Measurements from ENCODE around the gene PRKCE. TPM values are rescaled to one million over a fixed set of nuclear protein-coding genes. Genes with fewer than 3 reads are reported as not detected.

Gene PRKCE
- total RNA-seq, 1 experiment from 2014 or later, result 4.4 TPM

DNA sequence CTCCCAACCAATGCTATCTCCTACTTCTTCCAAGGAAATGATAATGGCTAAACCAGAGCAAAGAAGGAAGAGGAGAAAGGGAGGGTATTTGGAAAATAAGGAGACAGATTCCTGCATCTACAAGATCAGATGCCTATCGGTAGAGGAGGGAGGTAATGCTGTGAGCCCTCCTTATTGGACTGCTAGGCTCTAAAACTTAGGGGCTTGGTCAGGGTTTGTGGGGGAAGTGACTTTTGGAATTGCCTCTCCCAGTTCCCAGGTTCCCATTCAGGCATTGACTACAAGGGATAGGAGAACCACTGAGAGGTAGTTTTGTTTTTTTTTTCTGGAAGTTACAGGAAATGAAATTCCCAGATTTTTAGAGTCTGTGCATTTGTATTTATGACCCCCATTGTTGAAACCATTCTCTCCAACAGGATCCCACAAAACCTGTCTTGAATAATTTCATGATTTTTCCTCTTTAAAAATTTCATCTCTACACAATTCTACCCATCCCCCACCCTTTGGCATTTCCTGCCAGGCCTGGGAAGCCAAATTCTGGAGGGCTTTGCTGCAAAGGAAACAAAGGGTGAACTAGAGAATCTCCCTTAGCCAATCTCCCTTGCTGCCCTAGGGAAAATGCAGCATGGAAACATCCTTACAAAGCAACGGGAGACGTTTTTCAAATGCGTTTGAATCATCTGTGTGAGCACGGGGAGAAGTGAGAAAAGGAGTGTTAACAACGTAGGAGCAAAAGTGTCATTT is 363.6 kb downstream of the PRKCE start:
- H3K27me3 ChIP-seq (replicated peaks; ENCODE audit: control insufficient read depth, insufficient read depth, low read length), result no peaks in the 10 kb centered on the region
- H3K27ac Mint-ChIP-seq (ENCODE audit: unreplicated experiment), result no peak overlapping the region
- BruUV-seq (replicated peaks), result no TSS peak
- TF ChIP-seq, protein P1, sequence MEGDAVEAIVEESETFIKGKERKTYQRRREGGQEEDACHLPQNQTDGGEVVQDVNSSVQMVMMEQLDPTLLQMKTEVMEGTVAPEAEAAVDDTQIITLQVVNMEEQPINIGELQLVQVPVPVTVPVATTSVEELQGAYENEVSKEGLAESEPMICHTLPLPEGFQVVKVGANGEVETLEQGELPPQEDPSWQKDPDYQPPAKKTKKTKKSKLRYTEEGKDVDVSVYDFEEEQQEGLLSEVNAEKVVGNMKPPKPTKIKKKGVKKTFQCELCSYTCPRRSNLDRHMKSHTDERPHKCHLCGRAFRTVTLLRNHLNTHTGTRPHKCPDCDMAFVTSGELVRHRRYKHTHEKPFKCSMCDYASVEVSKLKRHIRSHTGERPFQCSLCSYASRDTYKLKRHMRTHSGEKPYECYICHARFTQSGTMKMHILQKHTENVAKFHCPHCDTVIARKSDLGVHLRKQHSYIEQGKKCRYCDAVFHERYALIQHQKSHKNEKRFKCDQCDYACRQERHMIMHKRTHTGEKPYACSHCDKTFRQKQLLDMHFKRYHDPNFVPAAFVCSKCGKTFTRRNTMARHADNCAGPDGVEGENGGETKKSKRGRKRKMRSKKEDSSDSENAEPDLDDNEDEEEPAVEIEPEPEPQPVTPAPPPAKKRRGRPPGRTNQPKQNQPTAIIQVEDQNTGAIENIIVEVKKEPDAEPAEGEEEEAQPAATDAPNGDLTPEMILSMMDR (IDR thresholded peaks at IDR 0.05; ENCODE audit: insufficient read depth in 1 of 2, low read depth in 1 of 2, low read length in 1 of 2, severe bottlenecking in 1 of 2, unreplicated experiment in 1 of 2), result no peak
- no peaks in the 10 kb centered on the region for H3K36me3 ChIP-seq (ENCODE audit: control insufficient read depth, insufficient read depth, low read length)
- no peaks in the 10 kb centered on the region for H3K9me3 Mint-ChIP-seq (ENCODE audit: unreplicated experiment)
- no peak for DNase-seq
- H3K4me1 Mint-ChIP-seq (ENCODE audit: low read depth, unreplicated experiment), result no peaks in the 10 kb centered on the region
- ChIA-PET CTCF (no interaction called here), POLR2A (interaction anchor here (0.6 kb wide), 1 partner anchor 16 kb away, joined by 14 read pairs; no protein-coding TSS in a partner anchor)
- no peaks in the 10 kb centered on the region for H3K9me3 ChIP-seq
- H3K4me3 Mint-ChIP-seq (ENCODE audit: unreplicated experiment), result no peak overlapping the region
- no peak overlapping the region for H3K4me3 ChIP-seq (ENCODE audit: low read depth, low read length)
- no peaks in the 10 kb centered on the region for H3K4me1 ChIP-seq
- no peaks in the 10 kb centered on the region for H3K36me3 Mint-ChIP-seq (ENCODE audit: insufficient read depth, unreplicated experiment)
- H3K27me3 Mint-ChIP-seq (ENCODE audit: insufficient read depth, unreplicated experiment), result no peaks in the 10 kb centered on the region
- intact Hi-C loops (cut with micrococcal nuclease; ENCODE audit: unreplicated experiment), result loop anchor here (5.0 kb wide), 1 partner anchor 47 kb away; no protein-coding TSS in a partner anchor

DNA sequence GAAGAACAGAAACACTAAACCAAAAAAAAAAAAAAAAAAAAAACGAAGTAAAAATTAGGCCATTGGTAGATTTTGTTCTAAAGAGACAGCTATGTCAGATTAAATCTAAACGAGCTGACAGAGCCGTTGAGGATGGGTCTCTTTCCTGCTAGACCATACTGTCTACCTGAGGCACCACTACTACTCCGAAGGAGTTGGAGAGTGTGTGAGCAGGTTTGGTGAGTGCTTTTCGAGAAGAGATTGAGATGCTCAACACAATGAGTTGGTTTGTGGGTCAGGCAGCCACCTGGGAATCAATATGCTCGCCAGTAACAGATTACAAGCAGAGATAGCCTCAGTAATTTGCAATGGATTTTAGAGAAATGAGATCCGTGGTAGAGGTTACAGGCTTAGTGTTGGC is 364.2 kb downstream of the PRKCE start:
- Histone ChIP-seq H3K4me1 (no peaks in the 10 kb centered on the region), H3K27me3 (replicated peaks; ENCODE audit: control insufficient read depth, insufficient read depth, low read length) (no peaks in the 10 kb centered on the region), H3K36me3 (ENCODE audit: control insufficient read depth, insufficient read depth, low read length) (no peaks in the 10 kb centered on the region), H3K9me3 (no peaks in the 10 kb centered on the region), H3K4me3 (ENCODE audit: low read depth, low read length) (no peak overlapping the region)
- ChIA-PET CTCF (interaction anchor here (1.1 kb wide), 1 partner anchor 23 kb away, joined by 4 read pairs; no protein-coding TSS in a partner anchor), POLR2A (interaction anchor here (0.6 kb wide), 1 partner anchor 15 kb away, joined by 14 read pairs; no protein-coding TSS in a partner anchor)
- Mint-ChIP-seq H3K4me3 (ENCODE audit: unreplicated experiment) (no peak overlapping the region), H3K36me3 (ENCODE audit: insufficient read depth, unreplicated experiment) (no peaks in the 10 kb centered on the region), H3K27ac (ENCODE audit: unreplicated experiment) (no peak overlapping the region), H3K4me1 (ENCODE audit: low read depth, unreplicated experiment) (no peaks in the 10 kb centered on the region), H3K27me3 (ENCODE audit: insufficient read depth, unreplicated experiment) (no peaks in the 10 kb centered on the region), H3K9me3 (ENCODE audit: unreplicated experiment) (no peaks in the 10 kb centered on the region)
- TF ChIP-seq, protein P1 (IDR thresholded peaks at IDR 0.05; ENCODE audit: insufficient read depth in 1 of 2, low read depth in 1 of 2, low read length in 1 of 2, severe bottlenecking in 1 of 2, unreplicated experiment in 1 of 2), result no peak
- DNase-seq, result no peak
- no TSS peak for BruUV-seq (replicated peaks)
- intact Hi-C loops (cut with micrococcal nuclease; ENCODE audit: unreplicated experiment), result no loop called here

DNA sequence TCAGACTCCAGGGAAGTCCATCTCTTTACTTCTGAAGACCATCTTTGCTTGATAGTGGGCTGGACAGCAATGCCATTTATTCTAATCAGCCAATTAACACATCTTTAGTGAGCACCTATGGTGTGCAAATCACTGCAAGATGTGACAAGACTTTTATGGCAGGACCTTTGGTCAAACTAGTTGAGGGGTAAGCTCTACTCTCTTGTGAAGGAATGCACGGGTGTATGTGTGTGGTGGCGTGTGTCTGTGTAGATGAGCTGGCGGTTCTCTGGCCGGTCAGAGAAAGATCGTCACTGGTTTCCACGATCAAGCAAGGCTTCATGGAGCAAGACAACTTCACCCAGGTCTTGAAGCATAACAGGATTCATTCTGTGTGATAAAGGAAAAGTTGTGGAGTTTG is 364.6 kb downstream of the PRKCE start:
- Histone ChIP-seq H3K27me3 (replicated peaks; ENCODE audit: control insufficient read depth, insufficient read depth, low read length) (no peaks in the 10 kb centered on the region), H3K9me3 (no peaks in the 10 kb centered on the region), H3K4me1 (no peaks in the 10 kb centered on the region), H3K4me3 (ENCODE audit: low read depth, low read length) (no peak overlapping the region), H3K36me3 (ENCODE audit: control insufficient read depth, insufficient read depth, low read length) (no peaks in the 10 kb centered on the region)
- intact Hi-C loops (cut with micrococcal nuclease; ENCODE audit: unreplicated experiment), result no loop called here
- no peak for DNase-seq
- Mint-ChIP-seq H3K27me3 (ENCODE audit: insufficient read depth, unreplicated experiment) (no peaks in the 10 kb centered on the region), H3K4me1 (ENCODE audit: low read depth, unreplicated experiment) (no peaks in the 10 kb centered on the region), H3K36me3 (ENCODE audit: insufficient read depth, unreplicated experiment) (peaks cover 4% of the 10 kb centered on the region), H3K27ac (ENCODE audit: unreplicated experiment) (no peak overlapping the region), H3K9me3 (ENCODE audit: unreplicated experiment) (no peaks in the 10 kb centered on the region), H3K4me3 (ENCODE audit: unreplicated experiment) (no peak overlapping the region)
- ChIA-PET CTCF (interaction anchor here (1.1 kb wide), 1 partner anchor 24 kb away, joined by 4 read pairs; no protein-coding TSS in a partner anchor), POLR2A (interaction anchor here (0.6 kb wide), 2 partner anchors 15 to 1016 kb away, joined by 14 read pairs; no protein-coding TSS in a partner anchor)
- BruUV-seq (replicated peaks), result no TSS peak
- TF ChIP-seq, protein P1 (IDR thresholded peaks at IDR 0.05; ENCODE audit: insufficient read depth in 1 of 2, low read depth in 1 of 2, low read length in 1 of 2, severe bottlenecking in 1 of 2, unreplicated experiment in 1 of 2), result no peak

All from Caco-2 (cell line).